ENCODE data around the gene AVPR1B.
A peak's percentile ranks its signal among the peaks of the same experiment; 100 is the strongest.

Gene AVPR1B

GRCh38 chr1:206117151-206117948 lies at the start of gene AVPR1B:
TSS of gene AVPR1B (minus strand) at chr1:206117388. CDS start at chr1:206116890, 498 bp downstream.
- DNase-seq, result peak; percentile 87

- DNase-seq, result peak; percentile 1
These were observed 28.6 kb upstream of the AVPR1B start for GRCh38 chr1:206145771-206146290.

GRCh38 chr1:206144605-206145004 lies 27.4 kb upstream of the AVPR1B start:
- peak; percentile 29 for DNase-seq

- peak; percentile 1 for DNase-seq
These were observed 26.5 kb upstream of the AVPR1B start for GRCh38 chr1:206143537-206144172.

- DNase-seq, result no peak
These were observed 25.6 kb upstream of the AVPR1B start for GRCh38 chr1:206142770-206143169.

- peak; percentile 1 for DNase-seq
These were observed 24.8 kb upstream of the AVPR1B start for GRCh38 chr1:206142011-206142410.

- DNase-seq, result no peak
These were observed 19.1 kb upstream of the AVPR1B start for GRCh38 chr1:206136241-206136640.

- no peak for DNase-seq
These were observed 18.1 kb upstream of the AVPR1B start for GRCh38 chr1:206135248-206135647.

GRCh38 chr1:206133751-206134415 lies 16.7 kb upstream of the AVPR1B start:
- peak; percentile 2 for DNase-seq

GRCh38 chr1:206131037-206131436 lies 13.8 kb upstream of the AVPR1B start:
- peak; percentile 88 for DNase-seq

GRCh38 chr1:206128196-206128595 lies 11.0 kb upstream of the AVPR1B start:
- DNase-seq, result peak; percentile 64

GRCh38 chr1:206127336-206127735 lies 10.1 kb upstream of the AVPR1B start:
- peak; percentile 0 for DNase-seq

- DNase-seq, result no peak
These were observed 8.2 kb upstream of the AVPR1B start for GRCh38 chr1:206125346-206125745.

- peak; percentile 0 for DNase-seq
These were observed 5.5 kb upstream of the AVPR1B start for GRCh38 chr1:206122686-206123085.

- no peak for DNase-seq
These were observed 4.1 kb upstream of the AVPR1B start for GRCh38 chr1:206121269-206121668.

GRCh38 chr1:206120406-206120805 lies 3.2 kb upstream of the AVPR1B start:
- no peak for DNase-seq

- DNase-seq, result peak; percentile 2
These were observed 376 bp downstream of the AVPR1B start for GRCh38 chr1:206116873-206117150.

- DNase-seq, result peak; percentile 54
These were observed 856 bp downstream of the AVPR1B start for GRCh38 chr1:206116191-206116872.

GRCh38 chr1:206115791-206116190 lies 1.4 kb downstream of the AVPR1B start:
- DNase-seq, result peak; percentile 1

- DNase-seq, result peak; percentile 2
These were observed 2.2 kb downstream of the AVPR1B start for GRCh38 chr1:206114692-206115640.

GRCh38 chr1:206112600-206113301 lies 4.4 kb downstream of the AVPR1B start:
- DNase-seq, result no peak
